Hematopoietic multipotent progenitor cell treated with erythropoietin and hydrocortisone succinate and interleukin-3 and kit ligand, for 6 days (in vitro differentiated cells): ENCODE measurements around the gene ST8SIA5.
A peak's percentile ranks its signal among the peaks of the same experiment; 100 is the strongest.
"Not testable (repeated sequence)": the region's sequence is repeated elsewhere in the genome, so short reads cannot be mapped to it uniquely, and the experiment has no call there.

Experiments
- DNase-seq: peaks from one replicate; pipeline ENCODE4 v3.0.0-alpha.2; 2015

ST8SIA5 gene, protein sequence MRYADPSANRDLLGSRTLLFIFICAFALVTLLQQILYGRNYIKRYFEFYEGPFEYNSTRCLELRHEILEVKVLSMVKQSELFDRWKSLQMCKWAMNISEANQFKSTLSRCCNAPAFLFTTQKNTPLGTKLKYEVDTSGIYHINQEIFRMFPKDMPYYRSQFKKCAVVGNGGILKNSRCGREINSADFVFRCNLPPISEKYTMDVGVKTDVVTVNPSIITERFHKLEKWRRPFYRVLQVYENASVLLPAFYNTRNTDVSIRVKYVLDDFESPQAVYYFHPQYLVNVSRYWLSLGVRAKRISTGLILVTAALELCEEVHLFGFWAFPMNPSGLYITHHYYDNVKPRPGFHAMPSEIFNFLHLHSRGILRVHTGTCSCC

DNA sequence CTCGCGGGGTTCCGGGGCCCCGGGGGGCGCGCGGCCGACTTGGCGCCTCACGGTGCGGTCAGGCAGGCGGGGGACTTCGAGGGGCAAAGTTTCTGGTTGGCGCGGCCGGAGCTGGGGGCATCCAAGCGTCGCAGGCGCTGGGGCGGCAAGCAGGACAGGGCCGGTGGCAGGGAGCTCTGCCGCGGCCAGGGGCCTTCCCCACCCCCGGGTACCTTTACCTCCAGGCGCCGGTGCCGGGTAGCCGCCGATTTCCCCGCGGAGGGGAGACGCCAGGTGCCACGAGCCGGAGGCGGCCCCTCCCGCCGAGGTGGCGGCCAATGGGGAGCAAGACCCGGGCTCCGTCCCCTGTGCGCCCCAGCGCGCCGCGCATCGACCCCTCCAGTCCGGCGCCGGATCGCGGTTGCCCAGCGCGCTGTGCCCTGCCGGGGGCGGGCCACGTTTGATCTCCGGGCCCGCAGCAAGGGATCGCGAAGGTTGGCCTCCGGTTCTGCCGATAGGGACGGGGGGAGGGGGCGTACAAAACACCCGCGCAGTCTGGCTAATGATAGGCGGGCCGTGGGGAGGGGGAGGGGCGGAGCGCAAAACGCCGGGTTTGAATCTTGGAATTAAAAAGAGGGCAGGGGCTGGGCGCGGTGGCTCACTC is at the start of gene ST8SIA5:
Gene ST8SIA5, minus strand, starts transcription at position 495 of the 643 bp plus-strand sequence. CDS start 545 bp downstream, outside the sequence.
- no peak for DNase-seq

DNA sequence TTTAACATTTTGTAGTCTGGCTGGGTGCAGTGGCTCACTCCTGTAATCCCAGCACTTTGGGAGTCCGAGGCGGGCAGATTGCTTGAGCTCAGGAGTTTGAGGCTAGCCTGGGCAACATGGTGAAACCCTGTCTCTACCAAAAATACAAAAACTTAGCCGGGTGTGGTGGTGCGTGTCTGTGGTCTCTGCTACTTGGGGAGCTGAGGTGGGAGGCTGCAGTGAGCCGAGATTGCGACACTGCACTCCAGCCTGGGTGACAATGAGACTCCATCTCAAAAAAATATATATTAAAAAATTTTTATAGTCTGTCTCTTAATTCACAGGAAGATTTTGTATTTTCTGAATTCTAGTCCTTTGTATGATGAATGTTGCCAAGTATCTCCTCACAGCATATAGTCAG is 39.1 kb upstream of the ST8SIA5 start:
- not testable (repeated sequence) for DNase-seq

DNA sequence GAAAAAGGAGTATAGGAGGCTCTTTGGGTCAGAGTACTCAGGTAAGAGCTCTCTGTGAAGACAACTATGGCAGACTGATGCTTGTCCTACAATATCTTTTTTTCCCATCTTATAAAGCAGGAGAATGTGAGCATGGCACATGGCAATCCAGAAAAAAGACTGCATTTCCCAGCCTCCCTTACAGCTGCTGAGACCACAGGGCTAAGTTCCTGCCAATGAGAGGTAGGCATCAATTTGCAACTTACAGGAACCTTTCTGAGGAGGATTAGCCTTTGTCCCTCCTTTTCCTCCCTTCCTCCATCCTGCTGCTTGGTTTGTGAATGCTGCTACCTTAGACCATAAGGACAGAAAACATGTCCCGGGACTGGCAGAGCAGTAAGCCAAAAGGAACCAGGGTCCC is 37.8 kb upstream of the ST8SIA5 start:
- DNase-seq, result no peak

DNA sequence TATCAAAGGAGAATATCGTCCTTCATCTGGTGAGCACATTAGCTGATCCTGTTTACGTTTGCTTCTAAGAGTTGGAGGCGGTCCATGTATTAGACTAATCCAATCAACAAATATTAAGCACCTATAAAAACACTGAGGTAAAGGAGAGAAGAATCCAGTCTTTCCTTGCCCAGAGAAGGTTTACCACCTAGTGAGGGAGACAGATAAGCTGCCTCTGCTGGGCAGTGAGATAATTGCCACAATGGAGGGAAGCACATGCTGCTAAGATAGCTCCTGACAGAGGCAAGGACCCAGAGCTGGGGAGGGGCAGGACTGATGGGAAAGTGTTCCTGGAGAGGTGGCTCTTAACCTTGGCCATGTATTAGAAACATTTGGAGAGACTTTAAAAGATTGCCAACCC is 36.7 kb upstream of the ST8SIA5 start:
- DNase-seq, result peak; percentile 38

DNA sequence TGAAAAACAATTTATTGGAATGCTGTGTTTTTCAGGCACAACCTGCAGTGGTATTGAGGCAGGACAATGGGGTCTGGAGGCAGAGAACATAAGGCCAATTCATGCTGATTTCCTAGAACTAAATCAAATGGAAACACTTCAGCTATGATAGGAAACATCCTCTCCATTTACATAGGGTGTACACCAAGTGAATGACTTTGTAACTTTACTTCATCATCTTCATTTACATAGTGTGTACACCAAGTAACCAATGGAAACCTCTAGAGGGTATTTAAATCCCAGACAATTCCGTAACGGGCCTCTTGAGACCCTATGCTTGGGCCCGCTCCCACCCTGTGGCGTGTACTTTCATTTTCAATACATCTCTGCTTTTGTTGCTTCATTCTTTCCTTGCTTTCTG is 32.2 kb upstream of the ST8SIA5 start:
- DNase-seq, result no peak

DNA sequence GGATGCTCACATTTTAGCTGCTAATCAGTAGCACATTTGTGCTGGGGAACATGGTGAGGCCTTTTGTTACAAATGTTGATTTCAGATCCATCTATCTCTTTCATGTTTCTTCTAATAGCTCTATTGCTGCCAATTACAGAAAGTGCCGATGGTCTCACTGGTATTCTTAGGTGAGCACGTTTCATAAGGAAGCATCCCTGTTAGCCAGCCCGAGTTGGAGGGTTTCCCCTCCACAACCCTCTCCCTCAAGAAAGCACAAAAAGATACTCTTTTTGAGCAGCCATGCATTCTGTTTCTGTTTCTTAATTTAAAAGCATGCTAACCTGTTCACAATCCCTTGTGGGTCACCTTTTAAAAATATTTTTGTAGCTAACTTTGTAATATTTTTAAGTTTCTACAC is 30.8 kb upstream of the ST8SIA5 start:
- DNase-seq, result no peak

DNA sequence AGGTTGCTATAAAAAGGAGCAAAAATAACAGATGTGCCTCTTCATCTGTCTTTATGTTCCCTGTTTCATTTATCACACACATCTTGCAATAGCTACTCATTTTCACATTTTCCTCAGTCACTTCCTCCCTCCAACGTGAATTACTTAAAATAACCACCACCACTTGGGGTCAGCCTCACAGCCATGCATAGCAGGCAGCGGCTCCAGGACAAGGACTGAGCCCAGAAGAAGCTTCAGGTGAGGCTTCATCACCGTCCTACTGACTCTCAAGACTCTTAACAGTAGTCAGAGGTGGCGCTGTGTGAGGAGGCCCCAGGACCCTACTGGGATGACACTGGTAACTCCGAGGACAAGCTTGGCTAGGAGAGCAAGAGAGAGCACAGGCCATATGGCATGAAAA is 15.5 kb upstream of the ST8SIA5 start:
- peak; percentile 30 for DNase-seq

DNA sequence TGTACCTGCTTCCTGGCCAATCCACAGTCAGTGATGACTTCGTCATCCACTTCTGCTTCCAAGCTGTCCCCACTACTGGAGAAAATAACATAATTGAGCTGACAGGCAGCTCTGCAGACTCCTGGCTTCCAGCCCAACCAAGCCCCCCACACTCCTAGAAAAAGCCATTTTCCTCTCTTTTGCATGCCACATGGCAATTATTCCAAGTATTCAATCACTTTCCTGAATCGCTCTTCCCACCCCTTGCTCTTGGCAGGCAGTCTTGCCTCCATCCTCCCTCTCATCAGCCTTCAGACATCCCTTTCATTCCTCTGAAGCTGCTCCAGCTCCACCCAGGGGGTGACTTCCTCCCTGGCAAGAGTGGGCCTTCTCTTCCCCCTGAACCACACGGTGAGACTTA is 14.3 kb upstream of the ST8SIA5 start:
- no peak for DNase-seq

DNA sequence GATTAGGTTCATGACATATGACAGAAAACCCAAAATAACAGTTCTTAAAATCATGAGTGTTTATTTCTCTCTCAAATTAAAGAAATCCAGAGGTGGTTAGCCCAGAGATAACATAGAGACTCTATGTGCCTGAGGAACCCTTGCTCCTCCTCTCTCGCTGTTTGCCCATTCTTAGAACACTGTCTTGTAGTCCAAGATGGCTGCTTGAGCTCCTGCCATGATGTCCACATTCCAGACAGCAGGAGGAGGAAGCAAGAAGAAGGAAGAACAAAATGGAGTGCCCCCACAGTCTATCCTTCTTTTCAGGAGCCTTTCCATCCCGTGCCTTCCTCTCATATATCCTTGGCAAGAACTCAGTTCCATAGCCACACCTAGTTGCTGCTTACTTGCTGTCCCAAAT is 13.9 kb upstream of the ST8SIA5 start:
- no peak for DNase-seq

DNA sequence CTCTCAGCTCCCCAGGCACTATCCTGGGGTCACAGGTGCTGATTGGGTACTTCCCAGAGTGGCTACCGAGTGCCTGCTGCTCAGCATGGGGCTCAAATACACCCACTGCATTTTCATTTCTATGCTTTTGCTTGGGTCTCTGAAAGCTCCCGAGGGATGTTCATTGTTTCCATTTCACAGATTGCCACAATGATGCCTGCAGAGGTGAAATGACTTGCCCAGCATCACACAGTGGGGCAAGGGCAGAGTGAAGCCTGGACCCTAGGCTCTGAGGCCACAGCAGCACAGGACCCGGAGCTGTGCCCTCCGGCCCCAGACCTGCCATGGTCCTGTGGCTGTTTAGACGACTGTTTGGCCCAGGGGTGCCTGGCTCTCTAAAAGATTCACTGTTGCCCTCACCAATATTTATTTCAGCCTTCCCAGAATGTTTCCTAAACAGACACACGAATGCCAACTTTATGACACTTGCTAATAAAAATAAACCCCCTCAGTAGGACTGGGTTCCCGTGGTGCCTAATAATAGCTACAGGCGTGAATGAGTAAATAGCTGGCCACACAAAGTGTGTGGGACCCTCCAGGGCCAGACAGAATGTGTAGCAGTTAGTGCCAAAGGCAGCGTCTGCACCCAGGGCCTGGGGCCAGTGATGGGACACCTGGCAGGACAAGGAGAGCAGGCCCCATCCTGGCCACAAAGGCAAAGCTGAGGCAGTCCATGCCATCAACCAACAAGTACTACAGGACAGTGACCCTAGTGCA is 11.5 kb upstream of the ST8SIA5 start:
- DNase-seq, result no peak

DNA sequence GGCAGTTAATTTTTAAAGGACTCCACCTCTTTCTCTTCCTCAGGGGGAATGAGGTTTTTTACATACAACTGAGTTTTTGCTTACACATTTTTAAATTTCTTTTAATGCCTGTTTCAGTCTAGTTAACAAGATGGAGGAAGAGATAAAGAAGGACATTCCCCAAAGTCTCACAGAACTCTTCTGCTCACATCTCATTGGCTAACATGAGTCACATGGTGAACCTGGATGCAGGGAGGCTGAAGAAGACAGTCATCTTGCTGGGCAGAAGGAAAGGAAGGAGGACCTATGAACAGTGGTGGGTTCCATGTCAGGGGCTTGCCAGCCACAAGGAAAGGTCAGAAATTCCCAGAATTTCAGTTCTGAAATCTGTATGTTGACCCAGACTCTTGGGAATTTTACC is 10.4 kb upstream of the ST8SIA5 start:
- DNase-seq, result peak; percentile 41

DNA sequence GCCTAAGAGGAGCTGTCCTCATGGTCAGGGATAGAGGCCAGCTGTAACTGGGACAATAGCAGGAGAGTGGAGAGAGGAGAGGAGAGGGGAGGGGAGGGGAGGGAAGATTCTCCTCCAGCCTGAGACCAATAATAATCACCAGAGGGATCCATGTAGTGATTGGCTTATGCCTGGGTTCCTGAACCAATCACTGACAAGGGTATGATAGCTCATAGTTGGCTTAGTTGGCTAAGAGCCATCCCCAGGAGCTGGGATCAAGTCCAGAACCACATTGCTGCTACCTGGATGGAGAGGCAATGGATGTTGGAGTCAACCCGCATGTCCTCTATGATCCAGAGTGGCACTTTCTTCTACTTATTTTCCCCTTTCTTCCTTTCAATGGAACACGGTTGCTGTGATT is 7.7 kb upstream of the ST8SIA5 start:
- DNase-seq, result no peak

DNA sequence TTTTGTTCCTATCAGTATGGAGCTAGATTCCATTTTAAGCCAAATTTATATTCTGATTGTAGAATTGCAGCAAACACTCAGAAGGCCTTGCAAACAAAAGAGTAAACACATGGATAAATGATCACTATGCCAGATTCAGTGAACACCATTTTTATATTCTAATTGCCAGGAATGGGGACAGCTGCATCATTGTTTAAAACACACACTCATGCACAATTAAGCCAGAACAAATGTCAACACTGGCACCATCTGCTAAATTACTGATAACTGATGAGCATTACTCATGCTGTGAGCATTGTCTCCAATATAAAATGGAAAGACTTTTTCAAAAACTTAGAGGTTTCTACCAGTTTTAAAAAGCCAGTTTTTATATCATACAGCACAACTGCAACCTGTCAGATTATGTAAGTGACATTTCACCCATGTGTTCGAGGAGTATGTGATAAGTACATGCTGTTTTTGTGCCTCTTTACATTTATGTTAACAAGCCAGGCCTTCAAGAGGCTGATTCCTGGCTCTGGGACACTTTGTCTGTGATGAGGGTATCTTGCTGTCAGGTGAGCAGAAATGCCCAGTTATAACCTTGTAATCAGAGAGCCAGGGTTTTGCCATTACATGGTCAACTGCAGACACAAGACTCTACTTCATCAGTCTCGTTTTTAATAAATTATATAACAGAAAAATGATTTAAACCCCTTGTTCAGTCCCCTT is 4.4 kb upstream of the ST8SIA5 start:
- DNase-seq, result no peak

DNA sequence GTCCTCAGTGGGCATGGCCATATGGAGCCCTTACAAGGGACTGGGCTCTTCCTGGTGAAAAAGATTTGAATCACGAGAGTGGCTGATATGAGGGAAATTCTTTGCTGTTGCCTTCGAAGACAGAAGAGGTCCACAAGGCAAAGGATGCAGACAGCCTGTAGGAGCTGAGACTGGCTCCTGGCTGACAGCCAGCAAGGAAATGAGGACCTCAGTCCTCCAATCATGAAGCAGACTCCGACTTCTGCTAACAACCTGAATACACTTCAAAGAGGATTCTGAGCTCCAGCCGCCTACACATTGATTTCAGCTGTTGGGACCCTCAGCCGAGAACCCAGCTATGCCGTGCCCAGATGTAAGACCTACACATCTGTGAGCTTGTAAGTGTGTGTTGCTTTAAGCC is 3.0 kb upstream of the ST8SIA5 start:
- DNase-seq, result no peak

DNA sequence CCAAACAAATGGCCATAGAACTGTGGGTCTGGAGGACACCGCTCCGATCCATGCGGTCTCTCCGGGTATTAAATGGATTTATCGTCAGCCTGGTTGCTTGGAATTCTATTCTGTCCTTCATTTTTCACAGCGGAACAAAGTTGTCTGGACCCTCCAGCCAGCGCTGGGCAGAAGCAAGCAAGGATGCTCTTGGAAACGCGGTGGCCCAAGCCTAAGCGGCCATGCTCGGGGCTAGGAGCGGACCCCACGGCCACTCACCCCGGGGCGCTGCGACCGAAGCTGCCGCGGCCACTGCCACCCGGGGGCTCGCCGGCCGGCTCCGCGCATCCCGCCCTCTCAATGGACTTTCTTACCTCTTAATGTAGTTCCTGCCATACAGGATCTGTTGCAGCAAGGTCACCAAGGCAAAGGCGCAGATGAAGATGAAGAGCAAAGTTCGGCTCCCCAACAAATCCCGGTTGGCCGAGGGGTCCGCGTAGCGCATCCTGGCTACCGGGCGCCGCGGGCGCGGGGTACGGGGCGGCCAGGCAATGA is 761 bp downstream of the ST8SIA5 start:
- no peak for DNase-seq

DNA sequence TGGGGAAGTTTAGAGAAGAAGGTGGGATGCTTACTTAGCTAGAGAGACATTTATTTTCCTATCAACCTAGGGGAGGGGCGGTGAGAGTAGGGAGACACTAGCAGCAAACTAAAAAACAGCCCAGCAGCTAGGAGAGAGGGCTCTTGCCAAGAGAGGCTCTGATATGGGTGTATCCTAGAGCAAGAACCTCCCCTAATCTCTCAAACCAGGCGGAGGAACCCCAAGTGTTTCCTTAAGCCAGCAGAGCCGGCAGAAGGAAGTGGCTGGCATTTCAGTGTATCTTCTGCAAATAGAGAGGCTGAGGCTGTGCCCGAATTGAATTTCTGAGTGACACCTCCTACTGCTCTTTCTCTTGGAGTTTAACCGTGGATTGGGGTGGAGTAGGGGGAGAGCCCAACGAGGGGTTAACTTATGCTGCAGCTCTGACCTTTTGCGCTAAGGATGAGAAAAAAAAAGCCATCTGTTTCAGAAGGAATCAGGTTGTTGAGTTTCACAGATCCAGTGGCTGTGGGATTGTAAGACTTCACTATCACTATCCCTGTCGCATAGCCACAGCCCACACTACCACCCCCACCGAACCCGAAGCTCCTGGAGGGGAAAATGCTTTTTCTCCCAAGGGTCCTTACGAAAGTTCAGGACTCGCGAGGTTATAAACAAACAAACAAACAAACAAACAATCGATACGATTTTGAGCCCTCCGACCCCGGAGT is 1.4 kb downstream of the ST8SIA5 start:
- DNase-seq, result peak; percentile 61

DNA sequence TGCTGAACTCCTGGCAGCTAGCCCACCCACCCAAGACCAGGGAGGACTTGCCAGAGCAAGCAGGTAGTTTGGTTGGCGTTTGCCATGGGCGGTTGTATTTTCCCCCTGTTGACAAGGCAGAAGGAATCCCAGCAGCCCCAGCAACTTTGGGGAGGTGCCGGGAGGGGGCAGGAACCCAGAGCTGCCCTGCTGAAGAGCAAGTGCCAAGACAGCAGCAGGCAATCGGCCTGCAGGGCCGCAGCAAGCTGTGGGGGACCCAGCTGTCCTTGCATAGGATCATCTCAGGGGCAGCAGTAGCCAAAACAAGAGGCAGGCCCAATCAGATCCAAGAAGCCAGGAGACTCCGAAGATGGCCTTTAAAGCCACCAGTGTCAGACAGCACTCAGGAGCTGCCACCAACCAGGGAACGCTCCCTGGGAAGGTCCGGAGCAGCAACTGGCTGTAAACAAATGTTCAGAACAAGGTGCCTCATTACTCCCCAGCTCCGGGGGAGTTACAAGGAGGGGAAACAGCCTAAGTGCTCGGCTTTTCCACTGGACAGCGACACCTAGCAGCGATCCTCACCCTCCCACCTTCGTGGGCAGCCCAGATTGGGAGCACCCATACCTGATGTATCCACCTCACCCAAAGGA is 2.1 kb downstream of the ST8SIA5 start:
- no peak for DNase-seq

DNA sequence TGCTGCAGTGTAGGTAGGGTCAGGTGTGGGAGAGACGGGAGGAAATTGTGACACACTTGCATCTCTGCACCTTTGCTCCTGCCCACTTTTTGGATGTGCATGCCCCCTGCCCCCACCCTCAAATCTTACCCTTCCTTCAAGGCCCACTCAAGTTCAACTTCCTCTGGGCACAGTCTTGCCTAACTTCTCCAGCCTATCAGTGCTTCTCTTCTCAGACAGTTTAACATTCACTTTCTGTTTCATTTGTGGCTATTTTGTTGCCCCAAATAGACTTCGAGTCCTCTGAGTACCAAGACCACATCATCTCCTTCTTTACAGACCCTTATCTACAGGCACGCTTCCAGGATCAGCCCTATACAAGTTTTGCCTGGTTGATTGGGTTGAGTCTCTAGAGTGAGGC is 2.7 kb downstream of the ST8SIA5 start:
- no peak for DNase-seq

DNA sequence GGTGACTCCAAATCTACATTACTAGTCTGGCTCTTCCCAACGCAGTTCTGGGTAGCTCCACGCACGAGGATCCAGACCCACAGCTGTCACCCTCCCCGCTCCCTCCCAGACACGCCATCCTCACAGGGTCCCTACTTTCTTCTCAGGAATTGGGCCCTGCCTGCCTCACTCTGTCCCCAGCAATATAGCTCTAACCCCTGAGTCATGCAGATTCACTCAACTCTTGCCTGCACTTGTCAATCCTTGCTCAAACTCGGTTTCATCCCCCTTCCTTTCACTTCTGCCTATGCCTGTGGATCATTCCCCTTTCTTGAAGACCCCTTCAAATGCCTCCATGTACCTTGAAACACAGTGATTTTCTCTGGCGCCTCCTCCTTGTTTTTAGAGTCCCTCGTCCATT is 5.0 kb downstream of the ST8SIA5 start:
- no peak for DNase-seq

DNA sequence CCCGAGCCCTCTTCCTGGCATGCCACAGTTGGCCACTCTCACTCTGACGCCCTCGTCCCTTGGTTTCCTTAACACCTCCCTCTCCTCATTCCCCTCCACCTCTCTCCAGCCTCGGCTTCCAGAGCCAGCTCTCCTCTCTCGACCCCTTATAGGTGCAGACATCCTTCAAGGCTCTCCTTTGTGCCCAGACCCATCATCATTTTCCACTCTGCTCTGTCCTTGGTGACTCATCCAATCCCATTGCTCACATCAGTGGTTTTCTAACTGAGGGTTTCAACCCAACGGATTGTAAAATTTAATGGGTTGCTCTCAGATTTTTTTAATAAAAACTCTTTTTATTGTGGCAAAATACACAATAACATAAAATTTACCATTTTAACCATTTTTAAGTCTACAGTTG is 6.2 kb downstream of the ST8SIA5 start:
- DNase-seq, result no peak

DNA sequence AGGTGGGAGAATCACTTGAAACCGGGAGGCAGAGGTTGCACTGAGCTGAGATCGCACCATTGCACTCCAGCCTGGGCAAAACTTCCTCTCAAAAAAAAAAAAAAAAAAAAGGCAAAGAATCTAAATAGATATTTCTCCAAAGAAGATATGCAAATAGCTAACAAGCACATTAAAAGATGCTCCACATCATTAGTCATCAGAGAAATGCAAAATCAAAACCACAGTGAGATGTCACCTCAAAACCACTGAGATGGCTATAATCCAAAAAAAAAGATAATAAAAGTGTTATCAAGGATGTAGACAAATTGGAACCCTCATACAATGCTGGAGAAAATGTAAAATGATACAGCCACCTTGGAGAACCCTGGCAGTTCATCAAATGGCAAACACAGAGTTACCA is 8.4 kb downstream of the ST8SIA5 start:
- no peak for DNase-seq

DNA sequence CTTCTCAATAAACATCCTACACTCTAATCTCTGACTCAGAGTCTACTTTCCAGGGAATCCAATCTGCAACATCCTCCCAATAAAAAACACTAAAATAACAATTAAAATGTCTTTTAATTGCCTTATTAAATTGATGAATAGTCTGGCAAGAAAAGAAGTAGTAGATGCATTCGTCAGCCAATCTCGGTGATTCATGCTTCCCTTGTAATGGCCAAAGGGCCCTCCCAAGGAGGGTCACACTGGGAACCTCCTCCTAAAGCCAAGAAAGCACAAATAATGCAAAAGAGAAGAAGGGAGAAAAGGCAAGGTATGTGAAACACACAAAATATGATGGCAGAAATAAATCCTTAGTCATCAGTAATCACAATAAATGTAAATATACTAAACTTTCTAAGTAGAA is 16.8 kb downstream of the ST8SIA5 start:
- DNase-seq, result no peak
